GM12872 (cell line): ENCODE results near the gene ADAMTS9.

Experiments
- CTCF ChIP-seq: IDR thresholded peaks from 3 replicates; pipeline ENCODE4 v1.5.1; 2011; ENCODE audit warnings: low read depth, mild to moderate bottlenecking, low read length, moderate library complexity; ENCODE audit not compliant: insufficient read depth

ADAMTS9 gene

DNA sequence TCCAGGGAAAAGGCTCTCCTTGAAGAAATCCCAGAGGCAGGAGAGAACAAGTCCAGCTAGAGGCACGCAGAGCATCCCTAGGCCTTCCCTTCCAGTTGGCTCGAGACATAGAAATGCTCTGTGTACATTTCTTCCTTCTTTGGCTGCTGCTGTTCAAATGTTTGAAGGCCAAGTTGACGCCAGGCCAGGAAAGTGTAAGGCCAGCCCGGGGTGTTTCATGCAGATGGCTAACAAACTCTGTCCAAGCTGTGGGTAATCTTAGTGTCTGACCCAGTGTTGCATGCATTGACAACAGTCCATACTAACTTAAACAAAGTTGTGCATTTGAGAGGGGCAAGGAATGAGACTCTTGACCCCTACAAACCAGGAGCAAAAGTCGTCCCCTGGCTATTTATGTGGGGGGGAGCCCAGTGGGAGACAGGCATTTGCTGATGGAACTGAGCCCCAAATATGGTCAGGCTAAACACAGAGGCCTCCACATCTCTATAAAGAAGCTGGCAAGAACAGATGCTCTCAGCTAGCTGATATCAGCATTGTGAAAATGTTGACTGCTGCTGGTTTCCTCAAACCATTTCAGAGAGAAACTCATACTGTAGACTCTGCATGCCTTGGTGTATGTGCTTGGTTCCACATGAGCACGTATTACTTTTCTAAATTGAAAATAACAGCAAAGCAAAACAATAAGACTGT is 139.5 kb downstream of the ADAMTS9 start:
- no peak for TF ChIP-seq CTCF

GRCh38 chr3:64546856-64547255 is 140.9 kb downstream of the ADAMTS9 start:
- no peak for TF ChIP-seq CTCF

- no peak for TF ChIP-seq CTCF
These were observed 146.0 kb downstream of the ADAMTS9 start for GRCh38 chr3:64541803-64542202.

GRCh38 chr3:64539451-64540196 is 148.2 kb downstream of the ADAMTS9 start:
- TF ChIP-seq CTCF, result no peak

DNA sequence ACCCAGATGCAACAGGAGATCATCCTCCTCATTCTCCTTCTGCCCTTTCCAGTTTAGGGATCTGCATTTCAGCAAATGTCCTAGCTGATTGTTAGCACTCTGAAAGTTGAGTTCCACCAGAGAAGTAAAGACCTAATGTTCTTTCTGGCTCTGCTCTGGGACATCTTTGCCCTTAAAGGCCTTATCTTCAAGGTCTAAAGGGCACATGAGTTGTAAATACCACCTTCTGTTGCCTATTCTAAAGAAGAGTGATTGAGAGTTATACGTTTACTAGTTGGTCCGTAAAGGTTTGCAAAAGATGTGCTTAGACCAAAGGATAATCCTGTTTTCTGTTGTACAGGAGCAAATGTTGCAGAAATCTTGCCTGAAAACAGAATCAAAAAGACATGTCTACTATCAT is 151.6 kb downstream of the ADAMTS9 start:
- no peak for TF ChIP-seq CTCF

- TF ChIP-seq CTCF, result peak; percentile 81
These were observed 154.0 kb downstream of the ADAMTS9 start for GRCh38 chr3:64533617-64534317.

DNA sequence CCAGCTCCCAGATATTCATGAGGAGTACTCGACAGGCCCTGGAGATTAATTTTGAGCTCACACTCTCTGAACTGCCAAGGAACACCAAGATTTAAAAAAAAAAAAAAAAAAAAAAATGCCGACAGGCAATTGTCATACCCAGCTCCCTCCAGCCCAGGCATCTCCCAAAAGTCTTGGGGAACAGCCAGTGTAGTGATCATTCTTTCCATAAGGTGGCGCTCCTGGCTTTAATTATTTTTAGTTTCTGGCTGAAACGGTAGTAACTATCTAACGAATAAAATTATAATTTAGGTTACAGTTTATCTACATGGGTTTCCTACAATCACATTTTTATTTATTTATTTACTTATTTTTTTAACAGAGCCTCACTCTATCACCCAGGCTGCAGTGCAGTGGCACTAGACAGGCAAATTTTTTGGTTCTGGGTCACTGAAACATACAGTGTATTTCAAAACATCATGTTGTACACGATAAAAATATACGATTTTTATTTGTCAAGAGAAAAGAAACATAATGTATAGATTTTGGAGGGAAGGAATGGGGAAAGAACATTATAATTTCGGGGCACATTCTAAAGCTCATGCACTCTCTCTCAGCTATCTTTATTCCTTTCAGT is 157.3 kb downstream of the ADAMTS9 start:
- peak; percentile 44; the same call in 2 of the 3 replicates for TF ChIP-seq CTCF
